HG03442 (cell line): ENCODE data around the gene SLC43A3.

Experiments used
- ATAC-seq: cut with Tn5 transposase; IDR thresholded peaks from one replicate; pipeline ENCODE4 v1.9.1; 2021; ENCODE audit warnings: mild to moderate bottlenecking, moderate library complexity; ENCODE audit not compliant: unreplicated experiment

The SLC43A3 gene

DNA sequence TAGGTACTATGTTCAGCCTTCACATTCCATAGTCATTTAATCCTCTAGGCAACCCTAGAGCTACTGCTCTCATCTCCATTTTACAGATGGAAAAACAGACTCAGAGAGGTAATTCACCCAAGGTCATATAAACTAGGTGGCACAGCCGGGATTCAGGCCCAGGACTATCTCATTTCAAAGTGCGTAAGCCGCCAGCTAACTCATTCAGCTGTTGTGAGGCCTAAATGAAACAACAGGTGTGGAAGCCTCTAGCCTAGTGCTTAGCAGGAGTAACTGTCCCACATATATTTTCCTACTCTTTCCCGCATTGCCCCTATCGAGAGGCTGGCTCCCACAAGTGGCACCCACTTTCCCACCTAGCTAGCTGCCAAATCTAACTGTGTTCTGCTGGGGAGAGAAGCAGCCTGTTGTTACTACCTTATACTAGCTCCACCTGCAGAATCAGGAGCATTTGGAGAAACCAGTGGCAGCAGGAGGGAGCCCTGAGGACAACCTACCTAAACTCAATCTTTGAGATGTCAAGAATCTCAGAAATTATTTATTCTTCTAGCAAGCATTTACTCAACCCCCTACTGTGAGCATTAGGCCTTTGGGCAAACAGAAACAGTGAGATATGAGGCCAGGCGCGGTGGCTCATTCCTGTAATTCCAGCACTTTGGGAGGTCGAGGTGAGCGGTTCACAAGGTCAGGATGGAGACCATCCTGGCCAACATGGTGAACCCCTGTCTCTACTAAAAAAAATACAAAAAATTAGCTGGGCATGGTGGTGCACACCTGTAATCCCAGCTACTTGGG lies 66.8 kb downstream of the SLC43A3 start:
- ATAC-seq = no peak

- ATAC-seq = no peak
Measured at GRCh38 chr11:57359396-57359795, 67.5 kb downstream of the SLC43A3 start.

DNA sequence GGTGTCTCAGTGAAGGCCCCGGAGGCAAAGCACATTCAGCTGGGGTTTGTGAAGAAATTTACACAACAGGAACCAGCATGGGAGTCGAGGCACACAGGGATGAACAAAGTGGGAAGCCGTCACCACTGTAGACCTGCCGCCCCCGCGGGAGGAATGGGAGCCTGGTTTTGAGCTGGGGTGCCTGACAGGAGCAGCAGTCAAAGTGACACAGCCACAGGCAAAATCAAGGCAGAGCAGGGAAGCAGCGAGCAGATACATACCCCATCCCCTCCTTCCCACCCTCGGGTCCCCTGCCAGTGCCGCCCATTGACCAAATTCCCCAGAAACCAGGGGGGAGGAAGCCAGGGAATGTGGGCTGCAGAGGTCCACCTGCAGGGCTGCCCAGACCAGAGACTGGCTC lies 67.9 kb downstream of the SLC43A3 start:
- no peak for ATAC-seq

GRCh38 chr11:57358543-57358961 lies 68.4 kb downstream of the SLC43A3 start:
- no peak for ATAC-seq

DNA sequence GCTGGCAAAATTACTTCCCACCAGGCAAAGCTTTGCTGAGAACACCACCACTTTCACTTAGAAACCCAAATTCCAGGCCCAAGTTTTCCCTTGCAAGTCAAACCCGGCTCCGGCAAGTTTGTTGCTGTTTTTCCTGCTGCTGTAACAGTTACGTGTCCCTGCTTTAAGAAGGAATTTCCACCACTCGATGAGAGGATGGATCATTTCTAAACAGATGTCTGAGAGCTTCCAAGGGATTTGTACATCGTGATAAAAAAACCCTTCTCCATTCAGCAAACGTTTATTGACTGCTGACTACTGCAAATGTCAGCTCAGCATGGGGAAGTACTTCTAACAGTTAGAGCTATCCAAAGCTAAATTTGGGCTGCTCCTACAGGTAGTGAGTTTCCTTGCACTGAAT lies 69.1 kb downstream of the SLC43A3 start:
- no peak for ATAC-seq

DNA sequence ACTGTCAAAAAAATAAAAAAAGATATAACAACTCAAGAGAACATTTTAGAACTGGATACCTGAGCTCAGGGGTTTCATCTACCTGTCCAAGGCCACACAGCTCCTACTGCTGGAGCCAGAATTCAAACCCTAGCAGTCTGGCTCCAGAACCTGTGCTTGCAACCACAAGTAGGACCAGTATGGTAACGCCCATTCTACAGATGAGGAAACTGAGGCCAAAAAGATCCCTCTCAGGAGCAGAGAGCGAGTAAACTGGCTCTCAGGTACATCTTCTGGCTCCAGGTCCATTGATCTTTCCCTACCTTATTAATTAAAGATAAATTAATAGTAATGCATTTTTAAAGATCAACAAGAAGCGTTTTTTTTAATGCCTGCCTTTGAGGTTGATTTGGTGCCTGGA lies 69.6 kb downstream of the SLC43A3 start:
- ATAC-seq = no peak
